Spleen (tissue), 11 donors: ENCODE data around the gene LYRM4. TPM values are rescaled to one million over a fixed set of nuclear protein-coding genes. Genes with fewer than 3 reads are reported as not detected.
"Not testable (repeated sequence)": the region's sequence is repeated elsewhere in the genome, so short reads cannot be mapped to it uniquely, and the experiment has no call there.

Experiments used
- DNase-seq: peaks from one replicate; pipeline ENCODE4 v3.0.0-alpha.2; 2020
- H3K27ac ChIP-seq, 8 donors: fragments of 200-600 bp; sonication (generic) in 7 of 8; 1 replicate in 4 of 8; 2 replicates in 4 of 8; pipeline versions ENCODE4 v1.5.0 to v1.8.0; 2016 to 2021; ENCODE audit warnings: inconsistent platforms in 4 of 8, mild to moderate bottlenecking in 4 of 8, moderate library complexity in 1 of 8
- H3K27me3 ChIP-seq, 7 donors: fragments of 200-600 bp; sonication (generic) in 6 of 7; replicated peaks in 1 of 7; 1 replicate in 4 of 7; 2 replicates in 3 of 7; pipeline versions ENCODE4 v1.5.0 to v1.8.0; 2016 to 2021; ENCODE audit warnings: inconsistent platforms in 3 of 7, mild to moderate bottlenecking in 1 of 7
- H3K36me3 ChIP-seq, 6 donors: fragments of 200-600 bp; sonication (generic) in 5 of 6; 1 replicate in 4 of 6; 2 replicates in 2 of 6; pipeline versions ENCODE4 v1.5.0 to v1.8.0; 2016 to 2021; ENCODE audit warnings: inconsistent platforms in 2 of 6
- H3K4me1 ChIP-seq, 6 donors: fragments of 200-600 bp; sonication (generic) in 5 of 6; 1 replicate in 3 of 6; 2 replicates in 3 of 6; pipeline versions ENCODE4 v1.5.0 to v1.8.0; 2016 to 2021; ENCODE audit warnings: inconsistent platforms in 3 of 6
- H3K4me3 ChIP-seq, 8 donors: fragments of 200-600 bp; sonication (generic) in 7 of 8; 1 replicate in 4 of 8; 2 replicates in 4 of 8; pipeline versions ENCODE4 v1.5.0 to v1.8.0; 2016 to 2021; ENCODE audit warnings: inconsistent platforms in 4 of 8, mild to moderate bottlenecking in 4 of 8, moderate library complexity in 2 of 8
- H3K9me3 ChIP-seq, 8 donors: fragments of 200-600 bp; sonication (generic) in 7 of 8; 1 replicate in 4 of 8; 2 replicates in 4 of 8; pipeline versions ENCODE4 v1.5.0 to v1.8.0; 2016 to 2021; ENCODE audit warnings: inconsistent platforms in 4 of 8
- CTCF ChIP-seq, 11 experiments: fragments of 200-600 bp in 7 of 11; fragments of 450-650 bp in 4 of 11; sonication (generic) in 4 of 11; IDR thresholded peaks in 8 of 11; conservative IDR thresholded peaks in 3 of 11; 1 replicate in 7 of 11; 2 replicates in 4 of 11; pipeline versions ENCODE4 v1.4.0 to v1.8.0; 2016 to 2021; ENCODE audit warnings: antibody characterized with exemption in 11 of 11, inconsistent platforms in 4 of 11, mild to moderate bottlenecking in 1 of 11
- POLR2A ChIP-seq, 3 donors: fragments of 450-650 bp; IDR thresholded peaks; one replicate each; pipeline ENCODE4 v1.5.1; 2017; ENCODE audit warnings: antibody characterized with exemption in 3 of 3, mild to moderate bottlenecking in 1 of 3
- POLR2AphosphoS5 ChIP-seq, 3 donors: sonication (generic); formaldehyde crosslinking; IDR thresholded peaks; one replicate each; pipeline ENCODE4 v1.5.1; 2017; ENCODE audit warnings: antibody characterized with exemption in 3 of 3
- WGBS, 5 donors: extraction: QIAGEN DNeasy Blood & Tissue Kit in 3 of 5; methylation state at CpG; one replicate each; pipeline versions ENCODE4 v1.1.5 to v1.1.7; 2013 to 2018; 5-methylcytosine and 5-hydroxymethylcytosine counted together
- intact Hi-C: fragments of 100-400 bp; cut with DNase I; formaldehyde crosslinking; loops from one replicate; pipeline ENCODE4 v1.15.0; 2023; ENCODE audit warnings: low total_unique reads
- polyA plus RNA-seq, 3 donors: library from polyadenylated mRNA; stranded (reverse); fragments of 200-250 nt; gene quantifications; one replicate each; pipeline ENCODE4 v1.2.1, GENCODE V29; 2013
- total RNA-seq, 7 donors: library from RNA; depleted of rRNA in 3 of 7; stranded (reverse); fragments of >200 nt in 3 of 7; fragmentation: NEBNext Ultra II Directional in 4 of 7; extraction: Animal tissue kit (Norgen Biotek cat#: 25700) in 4 of 7; gene quantifications; one replicate each; pipeline versions ENCODE4 v1.1.0 to v1.2.1, GENCODE V29; 2016 to 2021
- donor health status: healthy with polysubstance abuse.
- donor health status: DM: no; HTN: no; CAD: no; lungs with moderate emphysema.
- donor health status: DM: no; HTN: no; CAD: no.
- donor health status: Bipolar disorder and iron deficiency.
- donor health status: healthy.
- donor health status: DM: no; HTN: no; CAD: no.
- donor health status: DM: yes; HTN: yes; CAD: no.

Gene LYRM4
- total and polyA plus RNA-seq, 10 donors, result 32.1 to 58.1 (median 38.7) TPM

DNA sequence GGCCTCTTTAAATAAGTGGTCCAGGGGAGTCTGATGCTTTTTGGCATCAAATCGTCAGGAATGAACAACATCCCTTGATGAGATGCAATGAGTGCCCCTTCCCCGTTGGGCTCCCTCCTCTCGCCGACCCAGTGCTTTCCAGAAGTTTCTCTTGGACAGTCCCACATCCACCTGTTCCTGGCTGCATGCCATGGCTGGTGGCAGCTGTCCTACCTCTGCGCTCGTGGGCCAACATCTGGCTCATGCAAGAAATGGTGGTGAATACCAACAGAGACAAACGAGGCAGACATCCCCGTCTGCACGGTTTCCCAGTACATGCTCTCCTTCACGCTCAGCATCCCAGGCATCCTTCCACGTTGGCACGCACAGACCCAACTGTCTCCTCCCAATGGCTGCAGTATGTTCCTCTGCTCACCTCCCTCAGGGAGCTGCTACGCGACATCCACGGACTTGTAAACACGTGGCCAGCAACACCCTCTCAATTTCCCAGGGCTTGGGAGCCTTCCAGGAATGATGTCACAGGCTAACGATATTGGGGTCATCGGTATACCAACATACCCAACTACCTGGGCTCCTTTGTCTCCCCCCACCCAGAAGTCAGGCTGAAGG is 138.1 kb downstream of the LYRM4 start:
- H3K27ac ChIP-seq, result no peak overlapping the region
- 89 to 95% (median 92%) methylated on average over 17 to 18 of the region's 18 CpGs for WGBS, 5 donors
- DNase-seq, result no peak
- H3K9me3 ChIP-seq, result no peaks in the 10 kb centered on the region
- no peaks in the 10 kb centered on the region for H3K27me3 ChIP-seq
- intact Hi-C loops, result no loop called here
- no peak overlapping the region for H3K4me3 ChIP-seq
- no peak for TF ChIP-seq POLR2AphosphoS5 (IDR thresholded peaks at IDR 0.05)
- no peak for TF ChIP-seq CTCF (IDR thresholded peaks at IDR 0.05 in 8 of 11, conservative IDR thresholded peaks at IDR 0.05 in 3 of 11)
- TF ChIP-seq POLR2A (IDR thresholded peaks at IDR 0.05), result no peak
- no peaks in the 10 kb centered on the region for H3K36me3 ChIP-seq
- peaks cover 0 to 24% (median under 1%) of the 10 kb centered on the region in 6 donors for H3K4me1 ChIP-seq

GRCh38 chr6:5121956-5122355 is 138.8 kb downstream of the LYRM4 start:
- no peak for DNase-seq
- H3K4me3 ChIP-seq, result no peak overlapping the region
- H3K9me3 ChIP-seq, result no peaks in the 10 kb centered on the region
- 67 to 89% (median 78%) methylated on average over 7 of the region's 7 CpGs for WGBS, 5 donors
- no peak for TF ChIP-seq CTCF (IDR thresholded peaks at IDR 0.05 in 8 of 11, conservative IDR thresholded peaks at IDR 0.05 in 3 of 11)
- TF ChIP-seq POLR2A (IDR thresholded peaks at IDR 0.05), result no peak
- TF ChIP-seq POLR2AphosphoS5 (IDR thresholded peaks at IDR 0.05), result no peak
- peaks cover 0 to 23% (median 0%) of the 10 kb centered on the region in 6 donors for H3K4me1 ChIP-seq
- peaks cover 0 to 4% (median 0%) of the 10 kb centered on the region in 6 donors for H3K36me3 ChIP-seq
- no peaks in the 10 kb centered on the region for H3K27me3 ChIP-seq
- intact Hi-C loops, result no loop called here
- peak overlapping the region in 2 of 8 donors; percentile 3 to 18 for H3K27ac ChIP-seq

DNA sequence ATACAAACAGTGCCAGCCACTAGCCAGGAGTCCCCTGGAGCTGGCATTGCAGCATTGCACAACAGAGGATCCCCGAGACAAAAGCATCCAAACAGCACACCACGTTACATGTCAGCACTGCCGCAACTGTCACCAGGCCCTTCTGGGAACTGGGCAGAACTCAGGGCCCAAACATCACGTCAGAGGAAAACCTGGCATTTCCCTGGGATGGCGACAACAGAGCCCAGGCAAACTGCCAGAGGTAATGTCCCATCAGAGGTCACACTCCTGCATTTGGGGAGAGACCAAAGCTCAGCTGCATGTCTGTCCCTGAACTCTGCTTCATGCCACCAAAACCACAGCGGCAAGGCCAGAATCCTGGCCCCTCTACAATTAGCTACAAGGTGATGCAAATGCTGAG is 139.3 kb downstream of the LYRM4 start:
- DNase-seq, result no peak
- Histone ChIP-seq H3K4me1 (peaks cover 0 to 23% (median 0%) of the 10 kb centered on the region in 6 donors), H3K27me3 (no peaks in the 10 kb centered on the region), H3K9me3 (no peaks in the 10 kb centered on the region), H3K27ac (peak overlapping the region in 2 of 8 donors; percentile 42 to 50), H3K36me3 (peaks cover 0 to 5% (median 0%) of the 10 kb centered on the region in 6 donors), H3K4me3 (no peak overlapping the region)
- no peak for TF ChIP-seq CTCF (IDR thresholded peaks at IDR 0.05 in 8 of 11, conservative IDR thresholded peaks at IDR 0.05 in 3 of 11)
- TF ChIP-seq POLR2A (IDR thresholded peaks at IDR 0.05), result no peak
- peak in 2 of 3 donors; percentile 59 to 68 for TF ChIP-seq POLR2AphosphoS5 (IDR thresholded peaks at IDR 0.05)
- intact Hi-C loops, result no loop called here
- 61 to 71% (median 63%) methylated on average over 4 to 6 of the region's 6 CpGs for WGBS, 5 donors

DNA sequence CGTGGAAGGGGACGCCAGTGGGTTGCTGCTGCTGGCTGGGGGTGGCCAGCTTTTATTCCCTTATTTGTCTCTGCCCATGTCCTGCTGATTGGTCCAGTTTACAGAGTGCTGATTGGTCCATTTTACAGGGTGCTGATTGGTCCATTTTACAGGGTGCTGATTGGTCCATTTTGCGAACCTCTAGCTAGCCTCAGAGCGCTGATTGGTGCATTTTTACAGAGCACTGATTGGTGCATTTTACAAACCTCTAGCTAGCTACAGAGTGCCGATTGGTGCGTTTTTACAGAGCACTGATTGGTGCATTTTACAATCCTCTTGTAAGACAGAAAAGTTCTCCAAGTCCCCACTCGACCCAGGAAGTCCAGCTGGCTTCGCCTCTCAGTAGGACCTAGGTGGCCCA is 140.2 kb downstream of the LYRM4 start:
- H3K27me3 ChIP-seq, H3K9me3 ChIP-seq, H3K36me3 ChIP-seq, DNase-seq, intact Hi-C loops, H3K4me3 ChIP-seq: not testable (repeated sequence)
- H3K27ac ChIP-seq, result peak overlapping the region in 1 of 8 donors; percentile 42
- H3K4me1 ChIP-seq, result peaks cover 0 to 22% (median 0%) of the 10 kb centered on the region in 6 donors
- WGBS, 5 donors, result 95 to 97% (median 97%) methylated on average over 8 of the region's 8 CpGs
